ENCODE measurements around the gene FCGR1A. TPM values are rescaled to one million over a fixed set of nuclear protein-coding genes. Genes with fewer than 3 reads are reported as not detected.
"Not testable (repeated sequence)": the region's sequence is repeated elsewhere in the genome, so short reads cannot be mapped to it uniquely, and the experiment has no call there.

Gene FCGR1A
- total RNA-seq, 2 experiments from 2014 or later = not detected

- H3K27ac Mint-ChIP-seq; intact Hi-C loops (cut with micrococcal nuclease); CTCF ChIA-PET; H3K9me3 Mint-ChIP-seq; POLR2A ChIA-PET; H3K27me3 Mint-ChIP-seq; H3K4me1 Mint-ChIP-seq (ENCODE audit: low read depth); DNase-seq; H3K36me3 Mint-ChIP-seq; H3K4me3 Mint-ChIP-seq: not testable (repeated sequence)
Measured at GRCh38 chr1:149826555-149826954, 44.1 kb downstream of the FCGR1A start.

- H3K27me3 Mint-ChIP-seq; H3K27ac Mint-ChIP-seq; H3K4me3 Mint-ChIP-seq; intact Hi-C loops (cut with micrococcal nuclease); POLR2A ChIA-PET; H3K9me3 Mint-ChIP-seq; H3K4me1 Mint-ChIP-seq (ENCODE audit: low read depth); CTCF ChIA-PET; H3K36me3 Mint-ChIP-seq; DNase-seq: not testable (repeated sequence)
Measured at GRCh38 chr1:149831764-149832315, 49.3 kb downstream of the FCGR1A start.

GRCh38 chr1:149832316-149833126 lies 50.0 kb downstream of the FCGR1A start:
- H3K4me1 Mint-ChIP-seq (ENCODE audit: low read depth); H3K27me3 Mint-ChIP-seq; H3K9me3 Mint-ChIP-seq; H3K4me3 Mint-ChIP-seq; DNase-seq; H3K36me3 Mint-ChIP-seq; H3K27ac Mint-ChIP-seq; intact Hi-C loops (cut with micrococcal nuclease); CTCF ChIA-PET; POLR2A ChIA-PET: not testable (repeated sequence)

- intact Hi-C loops (cut with micrococcal nuclease); POLR2A ChIA-PET; DNase-seq; H3K27me3 Mint-ChIP-seq; H3K36me3 Mint-ChIP-seq; H3K27ac Mint-ChIP-seq; H3K4me3 Mint-ChIP-seq; H3K4me1 Mint-ChIP-seq (ENCODE audit: low read depth); CTCF ChIA-PET; H3K9me3 Mint-ChIP-seq: not testable (repeated sequence)
Measured at GRCh38 chr1:149833144-149833543, 50.6 kb downstream of the FCGR1A start.

- H3K4me3 Mint-ChIP-seq; H3K9me3 Mint-ChIP-seq; H3K27ac Mint-ChIP-seq; H3K27me3 Mint-ChIP-seq; CTCF ChIA-PET; POLR2A ChIA-PET; DNase-seq; intact Hi-C loops (cut with micrococcal nuclease); H3K36me3 Mint-ChIP-seq: not testable (repeated sequence)
- peaks cover 24% of the 10 kb centered on the region for H3K4me1 Mint-ChIP-seq (ENCODE audit: low read depth)
Measured at GRCh38 chr1:149841149-149841548, 58.7 kb downstream of the FCGR1A start.

Other genes with a start within 250 kb of the FCGR1A start
- gene PPIAL4C, start 198.8 kb upstream of the FCGR1A start, total RNA-seq = not detected
- 10 to 100 TPM; 27.9 to 29.6 TPM for gene BOLA1, start 116.9 kb downstream of the FCGR1A start, total RNA-seq
- gene SV2A, start 135.2 kb downstream of the FCGR1A start, total RNA-seq = 1 to 10 TPM; 9.6 to 9.8 TPM
- 10 to 100 TPM; 72.7 to 75.7 TPM for gene SF3B4, start 145.1 kb downstream of the FCGR1A start, total RNA-seq
- gene MTMR11, start 154.2 kb downstream of the FCGR1A start, total RNA-seq = 1 to 10 TPM; 1.7 to 2.2 TPM
- gene OTUD7B, start 228.0 kb downstream of the FCGR1A start, total RNA-seq = 10 to 100 TPM; 23.8 to 24.7 TPM

All from activated CD4-positive, alpha-beta memory T cell treated with anti-CD3 and anti-CD28 coated beads for 36 hours (primary cell).